OCI-LY7 (cell line): ENCODE data around the gene TRA2A. TPM values are rescaled to one million over a fixed set of nuclear protein-coding genes. Genes with fewer than 3 reads are reported as not detected.

Experiments used
- BruUV-seq: library from RNA; stranded (reverse); fragments of 400-500 nt; replicated peaks from 2 replicates; lab custom pipeline; 2021; lab: Mats Ljungman, UMichigan
- CTCF ChIA-PET: fragments of 300-600 bp; sonication (Branson Sonifier 250); formaldehyde crosslinking; loops from one replicate; lab custom pipeline; 2022; ENCODE audit warnings: antibody characterized with exemption; ENCODE audit not compliant: unreplicated experiment; lab: Charles Lee
- POLR2A ChIA-PET: fragments of 300-600 bp; sonication (Branson Sonifier 250); formaldehyde crosslinking; loops from one replicate; lab custom pipeline; 2022; ENCODE audit warnings: antibody characterized with exemption; lab: Charles Lee
- DNase-seq: peaks from one replicate; pipeline ENCODE4 v3.0.0-alpha.2; 2015; ENCODE audit warnings: low spot score
- H2AFZ ChIP-seq: fragments of 200-600 bp; sonication (generic), shearing (Covaris generic); 2 replicates; pipeline ENCODE4 v1.6.1; 2014; ENCODE audit warnings: mild to moderate bottlenecking, antibody characterized with exemption, low read length, moderate library complexity
- H3K27ac ChIP-seq: fragments of 200-600 bp; sonication (generic); 2 replicates; pipeline ENCODE4 v1.5.1; 2014; ENCODE audit warnings: mixed run types, low read depth, mild to moderate bottlenecking, moderate library complexity, low read length, inconsistent platforms; ENCODE audit not compliant: poor library complexity, severe bottlenecking
- H3K36me3 ChIP-seq: fragments of 200-600 bp; sonication (generic); 2 replicates; pipeline ENCODE4 v1.6.1; 2014; ENCODE audit warnings: mild to moderate bottlenecking, antibody characterized with exemption, low read length, moderate library complexity, mixed read lengths; ENCODE audit not compliant: insufficient read depth
- H3K4me1 ChIP-seq: fragments of 200-600 bp; sonication (generic); 2 replicates; pipeline ENCODE4 v1.5.1; 2014; ENCODE audit warnings: mild to moderate bottlenecking, low read length; ENCODE audit not compliant: insufficient read depth, poor library complexity, severe bottlenecking
- H3K4me2 ChIP-seq: fragments of 200-600 bp; sonication (generic); 2 replicates; pipeline ENCODE4 v1.6.1; 2014; ENCODE audit warnings: mild to moderate bottlenecking, low read length
- H3K4me3 ChIP-seq: fragments of 200-600 bp; sonication (generic); 2 replicates; pipeline ENCODE4 v1.5.1; 2014; ENCODE audit warnings: mild to moderate bottlenecking, low read depth, low read length; ENCODE audit not compliant: poor library complexity, severe bottlenecking
- H3K79me2 ChIP-seq: fragments of 200-600 bp; sonication (generic); 2 replicates; pipeline ENCODE4 v1.6.1; 2016; ENCODE audit warnings: low read depth, mild to moderate bottlenecking, low read length, moderate library complexity, mixed read lengths; ENCODE audit not compliant: insufficient read depth
- H3K9me2 ChIP-seq: fragments of 200-600 bp; sonication (generic); 2 replicates; pipeline ENCODE4 v1.6.1; 2016; ENCODE audit warnings: mild to moderate bottlenecking, low read length, mixed read lengths; ENCODE audit not compliant: insufficient read depth
- H3K9me3 ChIP-seq: fragments of 200-600 bp; sonication (generic); 2 replicates; pipeline ENCODE4 v1.6.1; 2014; ENCODE audit warnings: mild to moderate bottlenecking, mixed run types, low read length, mixed read lengths
- H4K20me1 ChIP-seq: fragments of 200-600 bp; sonication (generic); 2 replicates; pipeline ENCODE4 v1.6.1; 2014; ENCODE audit warnings: mild to moderate bottlenecking, antibody characterized with exemption, low read length, moderate library complexity, mixed read lengths; ENCODE audit not compliant: insufficient read depth
- EZH2phosphoT487 ChIP-seq: fragments of 200-600 bp; sonication (generic); IDR thresholded peaks from 2 replicates; pipeline ENCODE4 v1.6.1; 2018; ENCODE audit warnings: low read depth, borderline replicate concordance, mild to moderate bottlenecking, mixed run types, antibody characterized with exemption, low read length, moderate library complexity, mixed read lengths
- intact Hi-C: fragments of 100-400 bp; cut with micrococcal nuclease; formaldehyde crosslinking; loops from one replicate; pipeline ENCODE4 v1.10.0; 2022; ENCODE audit not compliant: unreplicated experiment
- total RNA-seq, 2 experiments: library from RNA; depleted of rRNA in 1 of 2; stranded (reverse); fragments of >200 nt in 1 of 2; shearing (Covaris generic) in 1 of 2; gene quantifications; 2 replicates each; pipeline ENCODE4 v1.2.3, GENCODE V29; 2014 to 2022
- TF ChIP-seq, protein P1 (sequence below): fragments of 200-600 bp; sonication (generic); conservative IDR thresholded peaks from 2 replicates; pipeline ENCODE4 v1.5.1; 2014; ENCODE audit warnings: mild to moderate bottlenecking, antibody characterized with exemption, low read length, moderate library complexity, mixed read lengths

Gene TRA2A
- total RNA-seq, 2 experiments from 2014 or later, result 41.4 to 129 TPM

DNA sequence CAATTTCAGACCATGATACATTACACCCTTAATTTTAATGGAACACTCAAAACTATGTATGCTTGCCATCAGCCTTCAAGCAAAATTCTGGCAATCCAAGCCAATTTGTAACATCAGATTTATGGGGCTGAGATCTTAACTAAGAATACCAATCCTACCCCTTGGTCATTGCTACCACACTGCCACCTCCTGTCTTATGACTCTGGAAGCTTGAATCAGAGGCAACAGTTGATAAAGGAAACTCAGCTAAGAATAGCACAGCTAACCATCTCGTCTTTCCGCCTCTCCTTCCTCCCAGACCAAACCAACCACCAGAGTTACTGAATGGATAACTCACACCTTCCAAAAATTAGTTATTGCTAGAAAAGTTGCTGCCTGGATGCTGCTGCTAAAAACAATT lies 68.9 kb downstream of the TRA2A start:
- no peak overlapping the region for H3K4me3 ChIP-seq
- no peak overlapping the region for H2AFZ ChIP-seq
- intact Hi-C loops, result no loop called here
- peaks cover 32% of the 10 kb centered on the region for H3K36me3 ChIP-seq
- ChIA-PET CTCF (interaction anchor here (0.5 to 1.5 kb wide), 2 partner anchors 105 to 126 kb away, joined by 3 to 7 read pairs; no protein-coding TSS in a partner anchor), POLR2A (interaction anchor here (0.6 to 3.1 kb wide), 12 partner anchors 10 to 569 kb away, joined by 3 to 12 read pairs (median 4); no protein-coding TSS in a partner anchor)
- no peak for TF ChIP-seq EZH2phosphoT487
- TF ChIP-seq, protein P1, sequence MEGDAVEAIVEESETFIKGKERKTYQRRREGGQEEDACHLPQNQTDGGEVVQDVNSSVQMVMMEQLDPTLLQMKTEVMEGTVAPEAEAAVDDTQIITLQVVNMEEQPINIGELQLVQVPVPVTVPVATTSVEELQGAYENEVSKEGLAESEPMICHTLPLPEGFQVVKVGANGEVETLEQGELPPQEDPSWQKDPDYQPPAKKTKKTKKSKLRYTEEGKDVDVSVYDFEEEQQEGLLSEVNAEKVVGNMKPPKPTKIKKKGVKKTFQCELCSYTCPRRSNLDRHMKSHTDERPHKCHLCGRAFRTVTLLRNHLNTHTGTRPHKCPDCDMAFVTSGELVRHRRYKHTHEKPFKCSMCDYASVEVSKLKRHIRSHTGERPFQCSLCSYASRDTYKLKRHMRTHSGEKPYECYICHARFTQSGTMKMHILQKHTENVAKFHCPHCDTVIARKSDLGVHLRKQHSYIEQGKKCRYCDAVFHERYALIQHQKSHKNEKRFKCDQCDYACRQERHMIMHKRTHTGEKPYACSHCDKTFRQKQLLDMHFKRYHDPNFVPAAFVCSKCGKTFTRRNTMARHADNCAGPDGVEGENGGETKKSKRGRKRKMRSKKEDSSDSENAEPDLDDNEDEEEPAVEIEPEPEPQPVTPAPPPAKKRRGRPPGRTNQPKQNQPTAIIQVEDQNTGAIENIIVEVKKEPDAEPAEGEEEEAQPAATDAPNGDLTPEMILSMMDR, result peak; percentile 61
- no peaks in the 10 kb centered on the region for H3K9me3 ChIP-seq
- H3K27ac ChIP-seq, result no peak overlapping the region
- peak; percentile 33 for DNase-seq
- peak overlapping the region; percentile 59 for H3K4me2 ChIP-seq
- H3K9me2 ChIP-seq, result no peaks in the 10 kb centered on the region
- H4K20me1 ChIP-seq, result peaks cover 23% of the 10 kb centered on the region
- no TSS peak for BruUV-seq
- peaks cover 48% of the 10 kb centered on the region for H3K4me1 ChIP-seq
- H3K79me2 ChIP-seq, result peaks cover 74% of the 10 kb centered on the region; the same call in 1 of the 2 replicates

DNA sequence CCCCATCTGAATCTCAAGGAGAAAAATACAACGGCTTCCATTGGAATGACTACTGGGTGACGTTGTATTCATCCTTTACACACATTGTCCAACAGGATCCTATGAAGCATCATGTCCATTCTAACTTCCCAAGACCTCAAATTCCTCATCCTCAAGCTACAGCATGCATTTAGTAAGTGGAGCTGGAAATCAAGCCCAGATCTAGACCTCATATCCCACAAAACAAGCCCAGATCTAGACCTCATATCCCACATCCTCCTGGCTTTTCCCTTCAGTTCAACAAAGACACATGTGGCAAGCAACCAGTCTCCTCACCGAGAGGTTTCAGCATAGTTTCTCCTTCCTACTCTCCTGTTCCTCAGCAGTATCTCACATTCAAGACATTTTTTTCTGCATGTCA lies 73.7 kb downstream of the TRA2A start:
- 0 out of 2 replicates have a peak, but pooled peaks cover 8% of the 10 kb centered on the region for H4K20me1 ChIP-seq

More for the DNA sequence above, 73.7 kb downstream of the TRA2A start:
- intact Hi-C loops, result no loop called here
- no peak for DNase-seq
- CTCF ChIA-PET, result interaction anchor here (1.0 kb wide), 1 partner anchor 100 kb away, joined by 3 read pairs; no protein-coding TSS in a partner anchor
- peaks cover 5% of the 10 kb centered on the region for H3K4me1 ChIP-seq
- POLR2A ChIA-PET, result interaction anchor here (2.8 kb wide), 1 partner anchor 9 kb away, joined by 10 read pairs; no protein-coding TSS in a partner anchor
- TF ChIP-seq, protein P1, result no peak
- no peak for TF ChIP-seq EZH2phosphoT487
- peaks cover 49% of the 10 kb centered on the region; the same call in 1 of the 2 replicates for H3K79me2 ChIP-seq
- peaks cover 56% of the 10 kb centered on the region for H3K36me3 ChIP-seq
- no peak overlapping the region for H3K27ac ChIP-seq
- no peaks in the 10 kb centered on the region for H3K9me2 ChIP-seq
- no TSS peak for BruUV-seq
- H3K9me3 ChIP-seq, result no peaks in the 10 kb centered on the region
- H3K4me2 ChIP-seq, result no peak overlapping the region
- H3K4me3 ChIP-seq, result no peak overlapping the region
- no peak overlapping the region for H2AFZ ChIP-seq
